Measurements from ENCODE around the gene TMPRSS15. TPM values are rescaled to one million over a fixed set of nuclear protein-coding genes. Genes with fewer than 3 reads are reported as not detected.
A peak's percentile ranks its signal among the peaks of the same experiment; 100 is the strongest.

TMPRSS15 gene
- total RNA-seq, 1 donor from 2014 or later: not detected

DNA sequence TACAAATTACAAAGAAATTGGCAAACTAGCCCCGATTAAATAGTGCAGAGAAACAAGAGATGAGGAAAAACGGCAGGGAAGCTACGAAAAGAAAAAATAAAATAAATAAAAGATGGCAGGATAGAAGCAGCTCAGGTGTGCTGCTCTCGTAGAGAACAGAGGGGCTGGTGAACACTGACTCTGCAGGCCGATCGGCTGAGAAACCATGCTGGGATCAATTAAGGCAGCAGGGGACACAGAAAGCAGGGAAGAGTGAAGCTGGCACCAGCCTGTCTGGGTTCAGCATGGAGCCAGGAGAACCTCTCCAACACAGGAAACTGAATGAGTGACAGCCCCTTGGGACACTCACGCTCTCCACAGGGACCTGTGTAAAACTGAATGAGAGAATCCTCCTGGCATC, 39.5 kb upstream of the TMPRSS15 start:
- no peaks in the 10 kb centered on the region for H3K4me1 Mint-ChIP-seq (ENCODE audit: unreplicated experiment)
- no peak overlapping the region for H3K4me3 Mint-ChIP-seq (ENCODE audit: unreplicated experiment)
- TF ChIP-seq, protein P1, sequence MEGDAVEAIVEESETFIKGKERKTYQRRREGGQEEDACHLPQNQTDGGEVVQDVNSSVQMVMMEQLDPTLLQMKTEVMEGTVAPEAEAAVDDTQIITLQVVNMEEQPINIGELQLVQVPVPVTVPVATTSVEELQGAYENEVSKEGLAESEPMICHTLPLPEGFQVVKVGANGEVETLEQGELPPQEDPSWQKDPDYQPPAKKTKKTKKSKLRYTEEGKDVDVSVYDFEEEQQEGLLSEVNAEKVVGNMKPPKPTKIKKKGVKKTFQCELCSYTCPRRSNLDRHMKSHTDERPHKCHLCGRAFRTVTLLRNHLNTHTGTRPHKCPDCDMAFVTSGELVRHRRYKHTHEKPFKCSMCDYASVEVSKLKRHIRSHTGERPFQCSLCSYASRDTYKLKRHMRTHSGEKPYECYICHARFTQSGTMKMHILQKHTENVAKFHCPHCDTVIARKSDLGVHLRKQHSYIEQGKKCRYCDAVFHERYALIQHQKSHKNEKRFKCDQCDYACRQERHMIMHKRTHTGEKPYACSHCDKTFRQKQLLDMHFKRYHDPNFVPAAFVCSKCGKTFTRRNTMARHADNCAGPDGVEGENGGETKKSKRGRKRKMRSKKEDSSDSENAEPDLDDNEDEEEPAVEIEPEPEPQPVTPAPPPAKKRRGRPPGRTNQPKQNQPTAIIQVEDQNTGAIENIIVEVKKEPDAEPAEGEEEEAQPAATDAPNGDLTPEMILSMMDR (IDR thresholded peaks at IDR 0.05; ENCODE audit: unreplicated experiment): no peak
- H3K27me3 Mint-ChIP-seq (ENCODE audit: unreplicated experiment): no peaks in the 10 kb centered on the region
- H3K9me3 Mint-ChIP-seq (ENCODE audit: unreplicated experiment): no peaks in the 10 kb centered on the region
- no peaks in the 10 kb centered on the region for H3K36me3 Mint-ChIP-seq (ENCODE audit: low read depth, unreplicated experiment)
- H3K27ac Mint-ChIP-seq (ENCODE audit: unreplicated experiment): no peak overlapping the region
- no peak for DNase-seq (ENCODE audit: low spot score)

DNA sequence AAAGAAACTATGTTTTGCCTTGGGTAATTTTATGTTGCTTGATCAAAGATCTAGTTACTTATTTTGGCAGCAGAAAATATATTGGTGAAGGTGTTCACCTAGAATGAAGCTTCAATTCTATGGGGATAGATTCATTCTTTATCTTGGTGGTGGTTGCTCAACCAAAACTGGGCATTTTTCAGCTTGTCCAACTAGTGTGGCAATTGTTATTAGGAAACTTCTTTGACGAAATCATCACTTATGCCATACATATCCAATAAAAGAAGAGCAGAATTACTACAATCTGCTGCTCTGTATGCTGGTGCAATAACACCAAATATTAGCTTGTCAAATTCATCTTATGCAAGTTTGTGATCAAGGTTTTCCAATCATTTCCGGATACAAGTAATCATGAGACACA, 26.8 kb upstream of the TMPRSS15 start:
- H3K27me3 Mint-ChIP-seq (ENCODE audit: unreplicated experiment): no peaks in the 10 kb centered on the region
- H3K4me1 Mint-ChIP-seq (ENCODE audit: unreplicated experiment): no peaks in the 10 kb centered on the region
- no peaks in the 10 kb centered on the region for H3K36me3 Mint-ChIP-seq (ENCODE audit: low read depth, unreplicated experiment)
- no peak for DNase-seq (ENCODE audit: low spot score)
- no peak overlapping the region for H3K4me3 Mint-ChIP-seq (ENCODE audit: unreplicated experiment)
- TF ChIP-seq, protein P1 (IDR thresholded peaks at IDR 0.05; ENCODE audit: unreplicated experiment): no peak
- no peak overlapping the region for H3K27ac Mint-ChIP-seq (ENCODE audit: unreplicated experiment)
- H3K9me3 Mint-ChIP-seq (ENCODE audit: unreplicated experiment): no peaks in the 10 kb centered on the region

DNA sequence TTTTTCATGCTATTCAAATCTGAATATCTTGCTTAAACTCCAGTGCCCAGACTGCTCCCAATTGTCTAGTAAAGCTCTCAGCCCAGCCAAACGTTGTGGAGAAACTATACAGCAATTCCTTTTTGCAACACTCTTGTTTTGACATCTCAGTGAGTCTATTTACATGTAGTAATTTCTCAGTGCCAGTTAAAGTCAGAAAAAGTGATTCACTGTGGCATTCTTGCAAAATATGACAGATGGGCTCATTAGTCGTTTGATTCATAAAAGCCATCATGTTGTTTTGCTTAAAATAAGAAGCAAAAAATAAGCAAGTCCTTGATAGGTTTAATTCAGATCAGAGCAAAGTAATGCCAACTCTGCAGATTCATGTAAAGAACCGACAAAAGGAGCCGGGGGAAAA, 20.7 kb upstream of the TMPRSS15 start:
- TF ChIP-seq, protein P1 (IDR thresholded peaks at IDR 0.05; ENCODE audit: unreplicated experiment): no peak
- Mint-ChIP-seq H3K27me3 (ENCODE audit: unreplicated experiment) (no peaks in the 10 kb centered on the region), H3K36me3 (ENCODE audit: low read depth, unreplicated experiment) (no peaks in the 10 kb centered on the region), H3K4me1 (ENCODE audit: unreplicated experiment) (no peaks in the 10 kb centered on the region), H3K4me3 (ENCODE audit: unreplicated experiment) (no peak overlapping the region), H3K9me3 (ENCODE audit: unreplicated experiment) (no peaks in the 10 kb centered on the region), H3K27ac (ENCODE audit: unreplicated experiment) (no peak overlapping the region)
- DNase-seq (ENCODE audit: low spot score): no peak

DNA sequence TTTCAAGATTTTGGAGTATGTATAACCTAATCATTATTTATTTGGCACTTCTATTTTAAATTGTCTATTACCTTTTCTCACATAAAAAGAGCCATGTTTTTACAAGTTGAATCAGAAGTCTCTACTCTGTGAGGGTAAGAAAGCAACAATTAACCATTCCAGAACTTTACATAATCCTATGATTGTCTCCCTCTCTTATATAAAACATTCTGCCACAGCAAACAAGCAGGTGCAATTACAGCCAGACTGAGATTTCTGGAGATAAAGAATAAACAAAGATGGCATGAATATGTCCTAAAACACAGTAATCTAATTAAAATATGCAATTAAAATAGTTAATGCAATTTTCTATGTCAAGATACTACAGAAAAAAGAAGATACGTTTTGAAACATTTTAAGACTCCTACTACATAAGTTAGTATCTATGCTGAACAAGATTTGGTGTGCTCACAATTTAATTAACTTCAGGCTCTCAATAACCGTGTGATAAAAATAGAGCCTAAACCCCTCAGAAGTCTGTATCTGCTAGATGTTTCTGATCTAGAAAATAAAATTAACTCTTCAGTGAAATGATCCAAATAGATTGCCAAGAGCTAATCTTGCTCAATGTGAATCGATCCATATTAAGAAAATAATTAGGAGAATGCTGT, 13.7 kb upstream of the TMPRSS15 start:
- no peaks in the 10 kb centered on the region for H3K27me3 Mint-ChIP-seq (ENCODE audit: unreplicated experiment)
- H3K36me3 Mint-ChIP-seq (ENCODE audit: low read depth, unreplicated experiment): no peaks in the 10 kb centered on the region
- H3K4me3 Mint-ChIP-seq (ENCODE audit: unreplicated experiment): no peak overlapping the region
- no peak overlapping the region for H3K27ac Mint-ChIP-seq (ENCODE audit: unreplicated experiment)
- TF ChIP-seq, protein P1 (IDR thresholded peaks at IDR 0.05; ENCODE audit: unreplicated experiment): no peak
- peaks cover 3% of the 10 kb centered on the region for H3K4me1 Mint-ChIP-seq (ENCODE audit: unreplicated experiment)
- H3K9me3 Mint-ChIP-seq (ENCODE audit: unreplicated experiment): no peaks in the 10 kb centered on the region
- DNase-seq (ENCODE audit: low spot score): no peak

DNA sequence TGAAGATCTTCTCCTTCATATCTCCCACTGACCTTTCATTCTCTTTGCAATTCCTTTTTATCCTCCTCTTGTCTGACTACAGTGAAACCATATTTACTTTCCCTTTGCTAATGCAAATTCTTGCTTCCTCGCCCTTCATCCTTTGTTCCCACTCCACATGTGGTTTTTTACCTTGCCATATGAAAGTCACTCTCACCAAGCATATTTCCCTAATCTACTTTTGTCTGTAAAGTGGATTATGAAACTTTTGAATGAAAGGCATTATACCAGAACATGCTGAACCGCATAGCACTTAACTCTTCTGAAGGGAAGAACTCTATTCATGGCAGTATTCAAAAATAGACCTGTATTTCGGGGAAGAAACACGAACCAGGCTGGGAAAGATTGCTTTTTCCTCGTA, 8.0 kb upstream of the TMPRSS15 start:
- TF ChIP-seq, protein P1 (IDR thresholded peaks at IDR 0.05; ENCODE audit: unreplicated experiment): no peak
- H3K4me1 Mint-ChIP-seq (ENCODE audit: unreplicated experiment): peaks cover 12% of the 10 kb centered on the region
- no peaks in the 10 kb centered on the region for H3K27me3 Mint-ChIP-seq (ENCODE audit: unreplicated experiment)
- H3K36me3 Mint-ChIP-seq (ENCODE audit: low read depth, unreplicated experiment): no peaks in the 10 kb centered on the region
- peak overlapping the region; percentile 83 for H3K27ac Mint-ChIP-seq (ENCODE audit: unreplicated experiment)
- H3K4me3 Mint-ChIP-seq (ENCODE audit: unreplicated experiment): no peak overlapping the region
- DNase-seq (ENCODE audit: low spot score): no peak
- H3K9me3 Mint-ChIP-seq (ENCODE audit: unreplicated experiment): no peaks in the 10 kb centered on the region

Data from endothelial cell (in vitro differentiated cells).